Motor neuron (in vitro differentiated cells): ENCODE results near the gene MIX23. TPM values are rescaled to one million over a fixed set of nuclear protein-coding genes. Genes with fewer than 3 reads are reported as not detected.
A peak's percentile ranks its signal among the peaks of the same experiment; 100 is the strongest.

Source experiments
- ATAC-seq, 8 experiments: fragments of 200-7000 bp; cut with Tn5 transposase; replicated peaks in 6 of 8; 2 replicates each; pipeline ENCODE4 v1.8.0; 2021; ENCODE audit warnings: mild to moderate bottlenecking in 8 of 8, moderate library complexity in 8 of 8
- H3K27ac ChIP-seq, 2 donors: fragments of 250-450 bp; sonication (Bioruptor Pico); 2 replicates each; pipeline ENCODE4 v1.9.0; 2021; ENCODE audit warnings: antibody characterized with exemption in 2 of 2, mild to moderate bottlenecking in 2 of 2, moderate library complexity in 1 of 2
- H3K4me1 ChIP-seq, 2 donors: fragments of 250-450 bp; sonication (Bioruptor Pico); replicated peaks in 1 of 2; 2 replicates each; pipeline ENCODE4 v1.6.1; 2021; ENCODE audit warnings: antibody characterized with exemption in 2 of 2, mild to moderate bottlenecking in 2 of 2, moderate library complexity in 1 of 2
- H3K4me3 ChIP-seq, 5 donors: fragments of 250-450 bp; sonication (Bioruptor Pico); 2 replicates each; pipeline ENCODE4 v1.9.0; 2021; ENCODE audit warnings: antibody characterized with exemption in 5 of 5, mild to moderate bottlenecking in 5 of 5, moderate library complexity in 4 of 5
- WGBS, 10 experiments: fragments of 450-650 bp; shearing (Covaris generic); methylation state at CpG; one replicate each; pipeline ENCODE4 v1.0.0; 2022; 5-methylcytosine and 5-hydroxymethylcytosine counted together
- in situ Hi-C, 9 experiments: fragments of 400-800 bp; cut with MboI; loops; one replicate each; pipeline ENCODE4 v1.15.0; 2021; ENCODE audit warnings: low sequenced_read_pairs in 9 of 9, low pct_unique_long_range_greater_than_20kb in 2 of 9; ENCODE audit not compliant: unreplicated experiment in 9 of 9
- total RNA-seq, 8 experiments: library from RNA; unstranded; fragments of 300-600 nt; gene quantifications; 2 replicates each; pipeline versions ENCODE4 v1.2.3 to v1.2.4, GENCODE V29; 2022

Gene MIX23
- total RNA-seq, 8 experiments from 2014 or later: 25.7 to 91.3 (median 51.9) TPM

GRCh38 chr3:122324871-122325323, 58.1 kb downstream of the MIX23 start, which contains the start of gene CSTA:
Gene CSTA, plus strand, starts transcription at chr3:122325248. Its CDS starts 45 bp downstream, at chr3:122325293.
- Histone ChIP-seq H3K27ac (no peak within 1 kb of the TSS), H3K4me1 (no peaks in the 10 kb centered on the region), H3K4me3 (no peak within 1 kb of the TSS)
- no peak for ATAC-seq
- in situ Hi-C loops: no loop called here
- 37 to 100% (median 81%) methylated on average over 1 to 6 of the region's 6 CpGs for WGBS, 10 experiments

- in situ Hi-C loops: no loop called here
- no peak for ATAC-seq
- no peaks in the 10 kb centered on the region for H3K4me1 ChIP-seq
- WGBS, 10 experiments: 31 to 92% (median 77%) methylated on average over 2 to 4 of the region's 5 CpGs; no CpG with 5 or more reads in 1 of the 10 experiments
- no peak overlapping the region for H3K27ac ChIP-seq
- H3K4me3 ChIP-seq: no peak overlapping the region
These were observed 60.6 kb downstream of the MIX23 start for GRCh38 chr3:122322095-122323075.

GRCh38 chr3:122318620-122319019, 64.4 kb downstream of the MIX23 start:
- Histone ChIP-seq H3K4me1 (no peaks in the 10 kb centered on the region), H3K4me3 (no peak overlapping the region), H3K27ac (no peak overlapping the region)
- in situ Hi-C loops: no loop called here
- WGBS, 10 experiments: 0 to 100% (median 90%) methylated on average over 2 of the region's 2 CpGs; no CpG with 5 or more reads in 1 of the 10 experiments
- no peak for ATAC-seq

GRCh38 chr3:122316368-122316767, 66.7 kb downstream of the MIX23 start:
- 29 to 100% (median 72%) methylated on average over 2 to 5 of the region's 5 CpGs; no CpG with 5 or more reads in 2 of the 10 experiments for WGBS, 10 experiments

GRCh38 chr3:122315619-122316018, 67.4 kb downstream of the MIX23 start:
- 60 to 81% (median 70%) methylated on average over 1 to 3 of the region's 4 CpGs; no CpG with 5 or more reads in 6 of the 10 experiments for WGBS, 10 experiments
- Histone ChIP-seq H3K4me3 (no peak overlapping the region), H3K27ac (no peak overlapping the region), H3K4me1 (no peaks in the 10 kb centered on the region)
- in situ Hi-C loops: no loop called here
- no peak for ATAC-seq

More at GRCh38 chr3:122316368-122316767, 66.7 kb downstream of the MIX23 start:
- no peak overlapping the region for H3K4me3 ChIP-seq
- in situ Hi-C loops: no loop called here
- H3K4me1 ChIP-seq: no peaks in the 10 kb centered on the region
- no peak for ATAC-seq
- no peak overlapping the region for H3K27ac ChIP-seq

GRCh38 chr3:122314228-122314876, 68.7 kb downstream of the MIX23 start:
- WGBS, 10 experiments: 0 to 100% (median 60%) methylated on average over 1 to 2 of the region's 2 CpGs; no CpG with 5 or more reads in 2 of the 10 experiments
- H3K4me3 ChIP-seq: no peak overlapping the region
- peak in 3 of 8 experiments; percentile 44 to 81 (median 79) for ATAC-seq
- no peak overlapping the region for H3K27ac ChIP-seq
- H3K4me1 ChIP-seq: no peaks in the 10 kb centered on the region
- in situ Hi-C loops: no loop called here

GRCh38 chr3:122313281-122313680, 69.8 kb downstream of the MIX23 start:
- peak in 2 of 8 experiments; percentile 45 to 61 for ATAC-seq
- Histone ChIP-seq H3K4me3 (no peak overlapping the region), H3K27ac (no peak overlapping the region), H3K4me1 (no peaks in the 10 kb centered on the region)
- 37 to 90% (median 85%) methylated on average over 1 to 3 of the region's 3 CpGs for WGBS, 10 experiments
- in situ Hi-C loops: no loop called here

- no peak for ATAC-seq
- Histone ChIP-seq H3K4me3 (no peak overlapping the region), H3K27ac (no peak overlapping the region), H3K4me1 (no peaks in the 10 kb centered on the region)
- in situ Hi-C loops: no loop called here
These were observed 70.2 kb downstream of the MIX23 start for GRCh38 chr3:122312826-122313225.

- 0 to 100% (median 80%) methylated on average over 1 of the region's 1 CpG; no CpG with 5 or more reads in 6 of the 10 experiments for WGBS, 10 experiments
- Histone ChIP-seq H3K27ac (no peak overlapping the region), H3K4me3 (no peak overlapping the region), H3K4me1 (no peaks in the 10 kb centered on the region)
- in situ Hi-C loops: no loop called here
- no peak for ATAC-seq
These were observed 72.7 kb downstream of the MIX23 start for GRCh38 chr3:122310361-122310760.

Other genes with a start within 250 kb of the MIX23 start
- gene CASR, start 199.6 kb downstream of the MIX23 start, total RNA-seq: 1 to 10 TPM in 1 of 8 experiments, under 1 TPM in 6, not detected in 1; 0.07 to 1.1 (median 0.22) TPM
- gene CSTA, start 58.0 kb downstream of the MIX23 start, total RNA-seq: 1 to 10 TPM in 2 of 8 experiments, under 1 TPM in 3, not detected in 3; 0.16 to 4.5 (median 0.85) TPM
- gene FAM162A, start 951 bp upstream of the MIX23 start, total RNA-seq: 10 to 100 TPM; 12.2 to 51.7 (median 44.2) TPM
- gene WDR5B, start 32.8 kb upstream of the MIX23 start, total RNA-seq: 1 to 10 TPM; 5.2 to 9.2 (median 6.8) TPM
- gene KPNA1, start 131.7 kb upstream of the MIX23 start, total RNA-seq: 10 to 100 TPM; 24.1 to 48.9 (median 36.2) TPM
- gene PARP9, start 181.1 kb upstream of the MIX23 start, total RNA-seq: 100 to 1,000 TPM in 1 of 8 experiments, 10 to 100 TPM in 3, 1 to 10 TPM in 2, under 1 TPM in 2; 0.33 to 139 (median 9.8) TPM
- gene DTX3L, start 181.1 kb upstream of the MIX23 start, total RNA-seq: 10 to 100 TPM in 4 of 8 experiments, 1 to 10 TPM in 1, under 1 TPM in 3; 0.11 to 51.3 (median 7.2) TPM
- gene PARP15, start 194.4 kb upstream of the MIX23 start, total RNA-seq: 1 to 10 TPM in 1 of 8 experiments, under 1 TPM in 6, not detected in 1; 0.04 to 2.2 (median 0.28) TPM